Measurements from ENCODE around the gene FAM83C.

Gene FAM83C

DNA sequence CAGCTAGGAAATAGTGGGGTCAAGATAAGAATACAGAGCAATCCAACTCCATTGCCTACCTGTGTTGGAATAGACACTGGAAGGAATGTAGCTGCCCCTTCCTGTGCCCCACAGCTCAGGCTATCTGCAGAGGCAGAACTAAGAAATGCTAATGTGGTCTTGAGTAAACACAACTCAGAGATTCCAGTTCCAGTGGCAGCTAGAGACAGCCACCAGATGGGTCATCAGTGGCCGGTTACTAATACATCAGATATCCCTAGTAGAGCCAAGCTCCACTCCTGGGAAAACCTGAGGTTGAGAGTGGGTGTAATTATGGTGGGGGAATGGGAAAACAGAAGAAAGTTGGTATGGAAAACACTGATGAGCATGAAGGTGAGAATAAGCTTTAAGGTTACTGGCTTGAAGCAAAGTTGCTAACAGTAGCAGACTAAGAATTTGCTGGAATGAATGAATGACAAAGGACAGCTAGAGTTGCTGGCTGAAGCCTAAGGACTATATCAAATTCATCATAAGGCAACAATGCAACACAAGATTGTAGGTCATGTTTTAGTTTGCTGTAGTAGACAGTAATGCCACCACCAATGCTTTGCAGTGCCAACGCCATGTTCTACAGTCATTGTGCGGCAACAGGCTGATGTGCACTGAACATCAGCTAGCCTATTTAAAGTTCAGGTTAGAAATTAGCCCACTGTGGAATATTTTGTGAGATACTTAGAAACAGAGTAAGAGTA lies 28.3 kb upstream of the FAM83C start:
- DNase-seq = peak; percentile 95
- TF ChIP-seq, protein P1, sequence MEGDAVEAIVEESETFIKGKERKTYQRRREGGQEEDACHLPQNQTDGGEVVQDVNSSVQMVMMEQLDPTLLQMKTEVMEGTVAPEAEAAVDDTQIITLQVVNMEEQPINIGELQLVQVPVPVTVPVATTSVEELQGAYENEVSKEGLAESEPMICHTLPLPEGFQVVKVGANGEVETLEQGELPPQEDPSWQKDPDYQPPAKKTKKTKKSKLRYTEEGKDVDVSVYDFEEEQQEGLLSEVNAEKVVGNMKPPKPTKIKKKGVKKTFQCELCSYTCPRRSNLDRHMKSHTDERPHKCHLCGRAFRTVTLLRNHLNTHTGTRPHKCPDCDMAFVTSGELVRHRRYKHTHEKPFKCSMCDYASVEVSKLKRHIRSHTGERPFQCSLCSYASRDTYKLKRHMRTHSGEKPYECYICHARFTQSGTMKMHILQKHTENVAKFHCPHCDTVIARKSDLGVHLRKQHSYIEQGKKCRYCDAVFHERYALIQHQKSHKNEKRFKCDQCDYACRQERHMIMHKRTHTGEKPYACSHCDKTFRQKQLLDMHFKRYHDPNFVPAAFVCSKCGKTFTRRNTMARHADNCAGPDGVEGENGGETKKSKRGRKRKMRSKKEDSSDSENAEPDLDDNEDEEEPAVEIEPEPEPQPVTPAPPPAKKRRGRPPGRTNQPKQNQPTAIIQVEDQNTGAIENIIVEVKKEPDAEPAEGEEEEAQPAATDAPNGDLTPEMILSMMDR (IDR thresholded peaks at IDR 0.05; ENCODE audit: low read depth, low read length, missing control alignments) = no peak
- H3K36me3 ChIP-seq (replicated peaks) = no peaks in the 10 kb centered on the region
- H3K27me3 ChIP-seq (replicated peaks) = no peaks in the 10 kb centered on the region
- H3K27ac ChIP-seq = peak overlapping the region; percentile 99
- in situ Hi-C loops (cut with HindIII; ENCODE audit: low pct_ligation_motif_present, low sequenced_read_pairs) = no loop called here
- no peak overlapping the region for H3K4me3 ChIP-seq (ENCODE audit: low read depth, low read length)

DNA sequence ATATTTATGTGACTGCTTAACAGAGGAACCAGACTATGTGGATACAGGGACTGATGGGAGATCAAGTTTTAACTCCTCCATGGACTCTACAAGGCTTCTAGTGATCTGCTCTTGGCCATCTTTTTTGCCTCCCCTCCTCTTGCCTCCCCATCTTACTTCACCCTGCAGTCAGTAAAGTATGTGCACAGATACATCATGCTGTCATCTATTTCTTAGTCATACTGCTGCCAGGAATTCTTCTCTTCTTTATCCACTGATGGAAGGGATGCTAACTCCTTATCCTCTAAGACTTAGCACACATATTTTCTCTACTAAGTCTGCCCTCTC lies 27.6 kb upstream of the FAM83C start:
- TF ChIP-seq, protein P1 (IDR thresholded peaks at IDR 0.05; ENCODE audit: low read depth, low read length, missing control alignments) = no peak
- Histone ChIP-seq H3K27me3 (replicated peaks) (no peaks in the 10 kb centered on the region), H3K36me3 (replicated peaks) (no peaks in the 10 kb centered on the region), H3K4me3 (ENCODE audit: low read depth, low read length) (no peak overlapping the region), H3K27ac (peak overlapping the region; percentile 99)
- in situ Hi-C loops (cut with HindIII; ENCODE audit: low pct_ligation_motif_present, low sequenced_read_pairs) = no loop called here
- DNase-seq = peak; percentile 56

DNA sequence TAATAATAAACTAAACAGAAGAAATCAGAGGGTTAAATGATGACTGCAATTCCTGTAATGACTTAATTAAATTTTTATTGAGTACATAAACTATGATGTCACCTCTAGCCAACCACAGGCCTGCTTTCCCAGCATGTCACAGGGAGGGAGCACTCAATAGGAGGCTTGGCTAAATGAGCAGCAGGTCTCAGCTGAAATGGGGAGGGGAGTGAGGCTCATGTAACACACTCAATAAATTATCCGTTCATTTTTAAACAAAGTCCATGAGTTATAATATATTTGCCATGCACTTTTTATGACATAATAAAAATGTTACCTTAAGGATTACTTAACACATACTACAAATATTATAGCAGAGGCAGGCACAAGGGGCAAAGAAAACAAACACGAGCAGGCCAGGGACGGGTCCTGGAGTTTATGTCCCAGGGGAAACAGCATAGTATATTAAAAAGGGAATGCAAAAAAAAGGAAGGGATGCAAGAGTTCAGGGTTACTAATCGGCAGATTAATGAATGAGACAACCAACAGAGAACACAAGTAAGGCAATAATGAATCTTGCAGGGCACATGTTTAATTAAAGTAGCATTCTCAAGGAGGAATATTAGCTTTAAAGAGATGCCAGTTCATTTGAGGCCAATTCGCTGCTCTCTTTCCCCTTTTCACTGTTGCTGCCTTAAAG lies 27.1 kb upstream of the FAM83C start:
- H3K36me3 ChIP-seq (replicated peaks) = no peaks in the 10 kb centered on the region
- in situ Hi-C loops (cut with HindIII; ENCODE audit: low pct_ligation_motif_present, low sequenced_read_pairs) = no loop called here
- DNase-seq = peak; percentile 69

DNA sequence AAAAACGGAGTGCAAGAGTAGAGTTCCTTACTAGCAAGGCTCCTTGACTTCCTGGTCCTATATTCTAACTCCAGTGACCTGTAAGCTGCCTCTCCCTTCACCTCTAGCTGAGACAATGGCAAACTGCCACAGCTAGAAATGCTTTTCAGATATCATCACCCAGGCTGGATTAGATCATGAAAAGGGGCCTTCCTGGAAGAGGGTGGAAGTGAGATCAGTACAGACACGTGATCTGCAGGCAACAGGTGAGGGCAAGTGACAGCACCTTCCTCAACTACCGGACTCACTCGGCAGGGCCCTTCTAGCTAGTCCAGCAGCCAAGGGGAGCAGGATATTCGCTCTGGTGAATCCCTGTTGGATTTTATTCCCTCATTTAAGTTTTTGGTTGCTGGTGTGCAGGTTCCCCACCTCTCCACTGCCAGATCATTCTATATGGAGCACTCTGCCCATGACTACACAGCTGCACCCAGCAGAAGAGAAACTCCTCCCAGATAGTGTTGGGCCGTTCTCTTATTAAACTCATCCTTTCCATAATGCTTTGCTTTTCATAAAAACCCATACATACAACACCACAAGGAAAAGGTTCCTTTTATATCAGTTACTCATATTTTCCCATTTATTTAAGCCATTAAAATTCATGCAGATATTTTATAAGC lies 26.4 kb upstream of the FAM83C start:
- H3K36me3 ChIP-seq (replicated peaks) = no peaks in the 10 kb centered on the region
- in situ Hi-C loops (cut with HindIII; ENCODE audit: low pct_ligation_motif_present, low sequenced_read_pairs) = no loop called here
- peak; percentile 85 for DNase-seq
- H3K27me3 ChIP-seq (replicated peaks) = no peaks in the 10 kb centered on the region
- no peak overlapping the region for H3K4me3 ChIP-seq (ENCODE audit: low read depth, low read length)
- peak overlapping the region; percentile 99 for H3K27ac ChIP-seq
- TF ChIP-seq, protein P1 (IDR thresholded peaks at IDR 0.05; ENCODE audit: low read depth, low read length, missing control alignments) = no peak

More for the DNA sequence above, 27.1 kb upstream of the FAM83C start:
- TF ChIP-seq, protein P1 (IDR thresholded peaks at IDR 0.05; ENCODE audit: low read depth, low read length, missing control alignments) = no peak
- no peaks in the 10 kb centered on the region for H3K27me3 ChIP-seq (replicated peaks)
- H3K4me3 ChIP-seq (ENCODE audit: low read depth, low read length) = no peak overlapping the region
- peak overlapping the region; percentile 99 for H3K27ac ChIP-seq

DNA sequence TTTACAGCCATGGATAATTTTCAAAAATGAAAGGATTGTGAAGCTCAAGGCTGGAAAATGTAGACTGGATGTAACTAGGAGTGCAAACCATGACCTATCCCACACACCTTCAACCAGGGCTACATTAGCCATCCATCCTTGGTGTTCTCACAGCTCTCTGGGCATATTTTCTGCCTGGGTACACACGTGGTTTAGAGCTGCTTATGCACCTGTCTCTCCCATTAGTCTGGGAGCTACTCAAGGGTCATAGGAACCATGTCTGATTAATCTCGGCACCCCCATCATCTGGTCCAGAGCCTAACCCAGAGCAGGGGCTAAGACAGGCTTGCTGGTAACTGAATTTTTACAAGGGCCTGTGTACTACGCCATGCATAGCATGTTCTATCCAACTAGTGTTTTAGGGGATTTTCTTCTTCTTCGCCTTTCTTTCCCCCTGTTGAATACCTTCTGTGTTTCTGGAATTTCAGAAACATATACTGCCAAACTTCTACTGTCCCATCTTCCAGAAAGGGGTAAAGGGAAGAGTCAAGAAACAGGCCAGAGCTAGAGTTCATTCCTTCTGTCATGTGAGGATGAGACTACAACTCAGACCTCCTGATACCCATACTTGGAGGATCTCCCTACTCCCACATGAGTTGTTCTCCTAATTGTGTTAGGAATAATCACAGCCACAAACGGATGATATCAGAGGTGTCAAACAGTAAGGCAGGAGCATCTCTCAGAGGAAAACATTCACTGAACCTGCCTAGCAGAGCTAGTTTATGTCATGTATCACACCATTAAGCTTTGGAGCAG lies 25.4 kb upstream of the FAM83C start:
- Histone ChIP-seq H3K4me3 (ENCODE audit: low read depth, low read length) (no peak overlapping the region), H3K27ac (peak overlapping the region; percentile 99), H3K36me3 (replicated peaks) (no peaks in the 10 kb centered on the region), H3K27me3 (replicated peaks) (no peaks in the 10 kb centered on the region)
- DNase-seq = no peak
- in situ Hi-C loops (cut with HindIII; ENCODE audit: low pct_ligation_motif_present, low sequenced_read_pairs) = no loop called here
- TF ChIP-seq, protein P1 (IDR thresholded peaks at IDR 0.05; ENCODE audit: low read depth, low read length, missing control alignments) = no peak

Data from brain microvascular endothelial cell (primary cell).